Hematopoietic multipotent progenitor cell treated with erythropoietin and hydrocortisone succinate and interleukin-3 and kit ligand, for 4 days (in vitro differentiated cells): Measurements from ENCODE around the gene SLC44A1.

Experiments used
- DNase-seq: peaks from one replicate; pipeline ENCODE4 v3.0.0-alpha.2; 2015

SLC44A1 gene

GRCh38 chr9:105484226-105484625, 239.8 kb downstream of the SLC44A1 start:
- DNase-seq: no peak

- no peak for DNase-seq
These were observed 240.7 kb downstream of the SLC44A1 start for GRCh38 chr9:105485131-105485530.
